HG02798 (cell line): ENCODE data around the gene MAD1L1.

Experiments used
- ATAC-seq: cut with Tn5 transposase; IDR thresholded peaks from one replicate; pipeline ENCODE4 v1.9.1; 2021; ENCODE audit warnings: mild to moderate bottlenecking; ENCODE audit not compliant: unreplicated experiment, poor library complexity

MAD1L1 gene

DNA sequence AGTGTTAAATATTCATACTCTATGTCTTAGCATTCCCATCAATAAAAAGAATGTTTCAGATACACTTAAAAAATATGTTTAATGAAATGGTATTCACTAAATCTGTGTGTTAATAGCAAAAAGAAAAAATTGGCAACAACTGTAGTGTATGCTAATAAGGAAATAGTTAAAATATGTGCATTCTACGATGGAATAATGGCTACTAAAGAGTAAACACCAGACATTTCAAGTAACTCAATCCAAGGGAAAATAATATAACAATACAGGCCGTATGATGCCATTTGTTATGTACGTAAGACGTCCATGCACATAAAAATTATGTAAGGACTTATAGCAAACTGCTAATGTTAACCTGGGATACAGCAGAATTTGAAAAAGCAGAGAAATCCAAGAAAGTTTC is 46.6 kb downstream of the MAD1L1 start:
- no peak for ATAC-seq

DNA sequence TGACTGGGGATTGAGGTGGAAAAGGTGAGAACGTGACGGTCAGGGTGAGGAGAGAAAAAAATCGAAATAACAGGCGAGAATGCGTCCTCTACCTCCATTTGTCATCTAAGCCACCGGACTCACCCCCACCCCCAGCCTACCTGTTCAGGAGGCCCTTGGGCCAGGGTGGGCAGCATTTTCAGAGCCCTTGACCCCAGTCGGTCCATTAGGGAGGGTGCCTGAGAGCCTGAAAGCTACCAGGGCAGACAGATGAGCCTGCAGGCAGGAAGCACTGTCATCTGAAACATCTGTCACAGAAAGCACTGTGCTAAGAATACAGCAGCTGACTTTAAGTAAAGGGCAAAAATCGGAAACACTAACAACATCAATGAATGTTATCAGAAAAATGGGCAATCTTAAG is 47.0 kb downstream of the MAD1L1 start:
- no peak for ATAC-seq

DNA sequence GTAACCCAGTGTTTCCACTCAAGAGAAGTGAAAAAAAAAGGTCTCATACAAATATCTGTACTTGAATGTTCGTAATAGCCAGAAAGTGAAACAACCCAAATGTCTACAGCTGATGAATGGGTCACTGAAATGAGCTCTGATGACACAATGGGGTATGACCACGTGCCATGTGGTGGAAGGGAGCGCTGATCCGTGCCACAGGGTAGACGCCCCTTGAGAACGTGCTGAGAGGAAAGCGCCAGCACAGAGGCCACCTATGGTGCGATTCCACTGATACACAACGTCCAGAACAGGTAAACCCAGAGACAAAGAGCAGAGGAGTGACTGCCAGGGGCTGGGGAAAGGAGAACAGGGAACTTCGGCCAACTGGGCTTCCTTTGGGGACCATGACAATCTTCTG is 50.3 kb downstream of the MAD1L1 start:
- ATAC-seq: peak; percentile 93

DNA sequence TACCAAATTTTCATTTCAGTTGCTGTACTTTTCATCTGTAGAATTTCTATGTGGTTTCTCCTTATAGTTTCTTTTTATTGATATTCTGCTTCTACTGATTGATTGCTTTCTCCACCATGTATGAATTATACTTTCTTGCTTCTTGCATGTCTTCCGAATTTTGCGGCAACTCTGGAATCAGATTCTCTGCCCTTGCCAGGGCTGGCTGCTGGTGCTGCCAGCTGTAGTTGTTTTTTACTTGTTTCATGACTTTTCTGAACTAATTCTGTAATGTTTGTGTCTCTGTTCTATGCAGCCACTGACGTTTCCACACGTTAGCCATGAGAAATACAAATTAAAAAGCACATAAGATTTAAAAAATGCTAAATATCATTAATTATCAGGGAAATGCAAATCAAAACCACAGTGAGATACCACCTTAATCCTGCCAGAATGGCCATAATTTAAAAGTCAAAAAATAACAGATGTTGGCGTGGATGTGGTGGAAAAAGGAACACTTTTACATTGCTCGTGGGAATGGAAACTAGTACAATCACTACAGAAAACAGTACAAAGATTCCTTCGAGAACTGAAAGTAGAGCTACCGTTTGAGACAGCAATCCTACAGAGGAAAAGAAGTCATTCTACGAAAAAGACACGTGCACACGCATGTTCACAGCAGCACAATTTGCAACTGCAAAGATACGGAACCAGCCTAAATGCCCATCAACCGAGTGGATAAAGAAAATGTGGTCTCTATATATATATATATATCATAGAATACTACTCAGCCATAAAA is 51.5 kb downstream of the MAD1L1 start:
- peak; percentile 56 for ATAC-seq

DNA sequence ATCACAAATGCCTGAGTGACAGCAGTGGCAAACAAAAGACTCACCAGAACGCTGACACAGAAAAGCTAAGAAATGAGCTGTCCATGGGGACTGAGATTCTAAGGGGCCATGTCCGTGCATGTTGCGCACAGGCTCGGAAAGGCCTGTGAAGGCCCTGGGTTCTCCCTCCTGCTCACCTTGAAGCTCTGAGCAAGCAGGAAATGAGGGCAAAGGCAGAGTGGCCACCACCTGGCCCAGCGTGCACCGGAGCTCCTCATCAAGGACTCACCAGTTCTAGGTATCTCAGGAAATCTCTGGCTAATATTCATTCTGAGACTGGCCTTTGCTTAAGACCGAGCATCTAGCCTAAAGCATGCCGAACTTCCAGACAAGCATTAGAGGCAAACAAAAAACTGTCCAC is 52.7 kb downstream of the MAD1L1 start:
- no peak for ATAC-seq

DNA sequence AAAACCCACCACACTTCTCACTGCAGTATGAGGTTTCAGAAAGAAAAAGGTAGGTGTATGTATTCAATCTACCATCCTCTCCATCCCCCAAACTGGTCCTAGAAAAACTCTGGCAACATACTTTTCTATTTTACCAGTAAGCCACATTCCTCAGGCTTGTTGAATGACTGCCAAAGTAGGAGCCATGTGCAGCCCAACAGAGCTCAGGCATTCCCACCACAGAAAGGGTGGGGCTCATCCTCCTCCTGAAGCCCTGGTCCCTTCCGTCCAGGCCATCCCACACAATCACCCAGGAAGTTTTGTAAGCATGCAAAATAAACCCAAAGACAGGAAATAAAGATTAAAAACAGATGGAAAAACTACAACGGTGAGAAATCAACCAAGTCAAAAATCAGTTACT is 57.2 kb downstream of the MAD1L1 start:
- no peak for ATAC-seq

DNA sequence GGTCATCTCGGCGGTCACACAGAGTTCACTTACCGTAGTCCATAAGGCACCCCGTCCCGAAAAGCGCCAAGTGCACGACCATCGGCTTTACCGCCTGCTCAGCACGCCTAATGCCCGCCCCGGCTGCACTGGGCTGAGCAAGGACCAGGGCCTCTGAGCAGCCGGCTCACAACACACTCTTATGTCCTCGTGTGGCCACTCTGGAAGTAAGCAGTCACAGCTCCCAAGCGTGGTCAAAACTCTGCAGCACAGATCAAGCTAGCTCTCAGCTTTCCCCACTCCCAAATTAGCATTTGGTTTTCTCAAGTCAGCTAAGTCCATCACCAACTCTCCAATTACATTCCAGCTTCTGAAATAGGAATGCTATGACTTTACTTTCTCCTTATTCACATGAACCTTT is 57.7 kb downstream of the MAD1L1 start:
- ATAC-seq: no peak

DNA sequence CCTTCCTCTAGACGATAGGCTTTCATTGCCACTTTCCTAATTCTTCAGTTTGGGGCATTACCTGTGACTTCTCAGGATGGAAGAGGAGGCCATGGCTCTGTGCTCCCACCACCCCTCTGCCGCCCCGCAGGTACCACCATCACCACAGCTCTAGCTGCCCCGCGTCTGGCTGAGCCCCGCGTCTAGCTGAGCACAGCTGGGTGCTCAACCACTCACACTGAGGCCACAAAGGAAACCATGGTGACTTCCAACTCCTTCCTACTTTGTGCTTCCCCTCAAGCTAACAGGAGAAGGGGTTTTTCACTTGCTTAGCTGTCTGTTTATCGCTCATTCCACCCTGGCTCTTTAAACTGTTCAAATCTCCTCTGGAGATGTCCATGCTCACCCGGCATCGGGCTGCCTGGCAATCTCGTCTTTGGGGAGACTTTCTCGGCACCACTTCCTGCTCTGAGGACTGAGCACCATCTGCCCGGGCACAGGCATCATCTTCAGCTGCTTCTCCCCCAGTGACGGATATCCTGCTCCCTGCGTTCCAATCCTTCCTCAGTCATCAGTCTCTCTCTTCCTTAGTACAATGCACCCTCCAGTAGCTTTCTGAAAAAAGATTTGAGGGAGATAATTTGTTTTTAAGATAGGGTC is 59.4 kb downstream of the MAD1L1 start:
- no peak for ATAC-seq

DNA sequence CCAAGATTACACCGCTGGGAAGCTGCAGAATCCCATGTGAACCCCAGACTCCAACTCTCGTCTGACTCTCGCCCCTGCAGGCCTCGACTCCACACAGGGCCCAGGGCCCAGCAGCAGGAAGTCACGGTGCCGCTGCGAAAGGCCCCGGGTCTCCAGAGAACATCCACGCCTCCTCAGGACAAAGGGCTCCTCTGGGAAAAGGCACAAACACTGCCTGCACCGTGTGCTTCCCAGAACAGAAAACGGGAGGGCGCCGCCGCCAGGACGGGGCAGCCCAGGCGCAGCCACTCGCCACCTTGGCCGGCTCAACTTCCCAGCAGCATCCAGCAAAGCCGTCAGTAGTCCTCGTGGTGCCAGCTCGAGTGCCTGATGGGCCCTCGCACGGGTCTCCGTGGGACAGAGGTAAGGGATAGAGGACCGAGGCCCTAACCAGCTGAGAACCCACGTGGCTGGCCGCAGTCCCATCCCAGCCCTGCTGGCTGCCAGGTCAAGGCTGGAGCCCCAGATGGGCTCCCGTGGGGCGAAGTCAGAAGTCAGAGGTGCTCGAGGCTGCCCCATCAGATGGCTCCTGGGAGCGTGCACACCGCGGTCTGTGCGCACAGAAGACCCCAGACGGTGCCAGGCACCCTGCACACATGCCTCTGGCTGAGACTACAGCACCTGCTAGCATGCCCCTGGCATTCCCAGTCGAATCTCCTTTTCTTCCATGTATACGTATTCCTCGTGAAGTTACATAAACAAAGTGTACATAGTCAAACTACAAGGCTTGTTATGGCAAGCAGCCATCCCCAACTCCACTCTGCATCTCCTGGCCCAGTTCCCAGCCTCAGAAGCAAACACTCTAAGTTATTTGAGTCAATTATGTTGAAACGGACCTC is 60.2 kb downstream of the MAD1L1 start:
- ATAC-seq: no peak

DNA sequence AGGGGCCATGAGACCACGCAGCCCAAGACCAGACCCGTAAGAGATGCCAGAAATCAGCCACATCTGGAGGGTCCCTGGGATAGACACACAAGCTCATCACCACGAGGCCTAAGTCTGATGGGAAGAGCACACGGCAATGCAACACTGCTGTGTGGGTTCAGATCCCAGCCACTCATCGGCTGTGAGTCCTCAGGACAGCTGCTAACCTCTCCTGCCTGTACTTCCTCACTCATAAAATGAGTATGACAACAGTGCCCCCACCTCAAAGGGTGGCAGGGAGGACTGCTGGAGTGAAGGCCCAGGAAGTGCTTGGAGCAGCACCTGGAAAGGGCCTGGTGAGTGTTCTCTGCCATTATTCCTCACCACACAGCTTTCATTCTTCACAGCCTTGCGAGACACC is 60.9 kb downstream of the MAD1L1 start:
- ATAC-seq: no peak

DNA sequence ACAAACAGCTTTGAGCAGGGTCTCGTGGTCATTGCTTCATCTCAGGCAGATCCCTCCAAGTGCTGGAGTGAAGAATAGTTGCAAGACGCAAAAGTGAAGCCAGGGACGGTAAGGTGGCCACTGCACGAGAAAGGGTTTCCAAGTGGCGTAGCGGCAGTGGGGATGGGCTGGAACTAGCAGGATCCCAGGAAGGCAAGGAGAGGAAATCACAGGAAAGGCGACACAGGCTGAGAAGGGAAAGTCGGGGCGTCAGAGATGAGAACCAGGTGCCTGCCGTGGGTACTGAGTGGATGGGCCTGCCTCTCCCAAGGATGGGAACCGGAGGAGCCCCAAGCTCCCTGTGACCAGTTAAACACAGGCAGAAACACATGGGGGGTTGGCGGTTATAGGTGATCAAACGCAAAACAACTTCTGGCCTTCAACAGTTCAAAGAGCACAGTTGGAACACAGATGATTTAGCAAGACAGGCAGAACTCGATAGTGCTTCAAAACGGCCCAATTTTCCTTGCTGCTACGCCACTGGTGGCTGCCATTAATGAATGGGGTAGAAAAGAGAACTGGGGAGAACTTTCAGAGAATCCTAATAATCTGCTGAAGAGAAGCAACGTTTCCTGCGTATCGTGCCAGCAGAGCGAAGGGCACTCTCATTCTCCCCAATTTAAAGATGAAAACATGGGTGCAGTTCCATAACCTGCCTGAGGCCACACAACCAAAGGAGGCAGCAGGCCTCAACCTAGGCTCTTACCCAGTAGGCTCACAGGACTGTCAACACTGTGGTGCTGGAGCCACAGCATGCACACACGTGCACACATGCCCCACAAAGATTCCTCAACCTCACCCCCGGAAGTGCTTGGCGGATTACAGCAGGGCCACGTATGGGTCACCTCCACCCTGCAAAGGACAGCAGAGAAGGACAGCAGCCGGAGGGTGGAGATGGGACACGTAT is 61.9 kb downstream of the MAD1L1 start:
- ATAC-seq: no peak

DNA sequence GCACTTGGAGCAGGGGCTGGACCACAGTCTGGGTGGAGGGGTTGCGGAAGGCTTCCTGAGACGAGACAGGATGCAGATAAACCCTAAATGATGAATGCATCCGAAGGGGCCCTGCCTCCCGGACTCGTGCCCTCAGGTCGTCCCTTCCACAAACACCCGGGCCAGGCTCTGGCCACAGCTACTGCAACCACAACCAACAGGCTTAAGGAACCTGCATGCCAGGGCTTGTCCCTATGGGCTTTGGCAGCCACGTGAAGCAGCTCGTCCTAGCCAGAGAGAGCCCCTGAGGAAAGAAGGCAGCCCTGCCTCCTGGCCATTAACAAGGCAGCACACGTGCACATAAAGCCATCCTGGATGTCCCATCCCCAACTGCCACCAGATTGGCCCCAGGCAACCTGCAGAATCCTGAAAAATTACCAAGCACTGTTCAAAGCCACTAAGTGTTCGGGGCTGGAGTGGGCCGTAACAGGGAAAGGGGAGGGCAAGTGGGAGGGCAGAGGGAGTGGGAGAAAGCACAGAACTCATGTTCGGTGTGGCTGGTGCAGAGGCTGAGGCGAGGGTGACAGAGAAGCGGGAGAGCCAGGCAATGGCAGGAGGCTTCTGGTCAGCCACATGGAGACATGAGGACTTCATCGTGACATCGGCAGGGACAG is 62.7 kb downstream of the MAD1L1 start:
- no peak for ATAC-seq

DNA sequence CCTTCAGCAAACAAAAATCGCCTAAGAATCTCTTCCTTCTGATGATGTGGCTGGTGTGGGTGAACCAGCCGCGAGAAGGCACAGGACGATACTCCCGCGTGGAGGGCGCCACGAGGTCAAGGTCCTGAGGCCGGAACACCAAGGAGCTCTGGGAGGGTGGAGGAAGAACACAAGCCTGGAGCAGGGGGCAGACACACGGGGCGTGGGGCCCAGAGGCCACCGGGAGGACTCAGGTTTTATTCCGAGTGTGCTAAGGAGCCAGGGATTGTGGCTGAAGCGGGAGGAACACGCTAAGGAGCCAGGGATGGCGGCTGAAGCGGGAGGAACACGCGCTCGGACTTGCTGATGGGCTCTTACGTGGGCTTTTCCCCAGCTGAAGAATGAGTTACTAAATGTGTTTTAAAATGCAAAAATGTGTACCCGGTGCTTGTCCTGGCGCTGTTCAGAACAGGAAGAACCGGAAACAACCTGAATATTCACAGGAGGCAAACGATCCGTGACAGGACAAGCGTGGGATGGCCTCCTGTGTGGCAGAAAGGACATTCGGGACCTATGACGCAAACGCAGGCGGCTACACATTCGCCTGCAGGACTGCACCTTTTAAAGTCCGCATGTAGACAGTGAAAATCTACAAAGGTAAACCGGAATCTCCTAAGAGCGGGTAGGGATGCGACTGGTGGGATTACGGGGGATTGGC is 64.0 kb downstream of the MAD1L1 start:
- ATAC-seq: no peak

DNA sequence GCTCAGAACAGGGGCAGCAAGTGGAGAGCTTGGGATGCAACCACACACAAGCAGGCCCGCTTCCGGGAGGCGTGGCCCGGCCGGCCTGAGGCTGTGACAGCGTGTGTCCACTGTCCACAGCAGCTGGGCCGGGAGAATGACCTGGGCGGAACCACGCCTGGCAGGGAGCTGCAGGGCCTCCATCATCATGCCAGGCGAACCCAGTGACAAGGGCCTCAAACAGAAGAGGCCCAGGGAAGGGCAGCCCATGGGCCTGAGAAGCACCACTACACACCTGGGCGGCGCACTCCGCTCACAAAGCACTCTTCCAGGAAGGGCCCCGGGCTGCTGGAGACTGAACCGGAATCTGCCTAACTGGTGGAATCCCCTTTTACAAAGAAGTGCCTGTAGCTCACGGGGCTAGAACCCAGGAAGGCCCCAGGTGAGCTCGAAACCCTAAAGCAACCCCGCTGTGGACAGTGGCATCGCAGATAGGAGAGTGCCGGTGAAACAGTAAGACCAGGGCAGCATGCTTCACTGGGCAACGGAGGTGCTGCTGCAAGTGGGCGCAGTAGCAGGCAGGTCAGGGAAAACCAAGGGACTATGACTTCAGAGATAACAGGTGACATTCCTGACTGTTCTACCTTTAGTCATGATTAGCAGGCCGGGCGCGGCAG is 66.0 kb downstream of the MAD1L1 start:
- ATAC-seq: no peak

DNA sequence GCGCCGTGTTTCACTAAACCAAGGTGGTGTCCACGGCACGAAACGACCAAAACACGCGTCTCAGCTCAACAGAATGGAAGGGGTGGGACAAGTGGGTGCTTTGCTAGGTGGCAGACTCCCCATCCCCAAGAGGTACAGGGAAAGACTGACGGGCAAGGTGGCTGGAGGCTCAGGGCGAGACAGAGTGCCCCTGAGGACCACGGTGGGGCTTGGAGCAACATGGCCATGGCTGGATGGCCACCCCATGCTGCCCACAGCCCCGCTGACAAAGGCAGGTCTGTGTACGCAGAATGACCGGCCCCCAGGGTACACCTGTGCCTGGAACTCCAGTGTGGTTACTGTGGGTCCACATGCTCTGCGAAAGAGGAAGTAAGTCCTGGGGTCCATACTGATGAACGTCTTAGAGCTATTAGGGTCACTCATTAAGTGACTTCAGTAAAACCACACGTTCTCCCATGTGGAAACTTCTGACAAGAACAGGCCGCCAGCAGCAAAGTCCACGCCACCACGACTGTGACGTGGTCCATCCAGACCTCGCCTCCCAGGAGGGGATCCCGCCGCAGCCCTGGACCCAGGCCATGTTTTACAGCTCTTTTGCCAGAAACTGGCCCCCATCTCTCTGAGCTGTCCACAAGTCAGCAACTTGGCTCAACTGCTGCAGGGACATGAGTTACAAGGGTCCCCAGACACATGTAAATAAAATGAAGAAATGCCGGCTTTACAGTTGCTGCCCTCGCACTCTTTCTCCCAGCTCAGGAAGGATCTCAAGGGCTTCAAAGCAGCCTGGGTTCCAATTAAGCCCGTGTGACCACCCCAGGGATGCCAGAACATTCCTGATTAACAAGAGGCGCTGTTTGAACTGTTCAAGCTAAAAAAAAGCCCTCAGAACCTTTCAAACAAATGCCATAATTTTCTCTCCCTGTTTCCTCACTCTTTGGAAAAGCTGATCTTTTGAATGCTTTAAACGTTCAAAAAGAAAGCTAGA is 66.8 kb downstream of the MAD1L1 start:
- ATAC-seq: peak; percentile 82

DNA sequence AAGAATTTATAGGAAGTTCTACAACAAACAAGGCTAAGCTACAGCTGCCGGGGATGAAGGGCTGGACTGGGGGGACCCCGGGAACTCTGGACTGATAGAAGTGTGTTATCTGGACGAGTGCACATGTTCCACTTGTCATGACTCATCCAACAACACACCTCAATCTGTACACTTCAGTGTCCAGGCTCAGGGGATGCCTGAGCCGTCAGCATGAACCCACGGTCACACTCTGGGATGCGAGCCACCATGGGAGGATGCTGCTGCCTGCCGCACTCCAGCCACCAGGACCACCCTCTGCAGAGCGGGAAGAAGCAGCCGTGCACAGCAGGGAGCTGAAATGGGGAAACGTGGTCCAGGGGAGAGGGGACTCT is 67.5 kb downstream of the MAD1L1 start:
- ATAC-seq: no peak

DNA sequence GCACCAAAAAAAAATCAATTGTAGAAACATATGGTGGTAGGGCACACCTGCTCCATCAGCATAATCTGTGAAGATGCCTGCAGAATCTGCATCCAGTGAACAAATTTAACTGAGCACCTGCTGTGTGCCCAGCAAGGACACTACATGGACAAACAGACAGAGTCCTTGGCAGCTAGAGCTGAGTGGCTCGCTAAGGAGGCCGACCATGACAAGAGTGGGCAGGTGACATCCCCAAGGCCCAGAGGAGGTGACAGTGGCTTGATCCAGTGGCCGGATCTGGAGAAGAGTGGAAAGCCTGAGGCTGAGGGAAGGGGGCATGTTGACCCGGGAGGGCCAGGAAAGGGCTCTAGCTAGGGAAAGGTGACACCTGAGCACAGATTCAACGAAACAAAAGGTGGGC is 68.1 kb downstream of the MAD1L1 start:
- no peak for ATAC-seq
